CD4-positive, alpha-beta T cell treated with Interleukin-15 for 4 hours (primary cell): ENCODE data around the gene B3GALT6.
"Not testable (repeated sequence)": the region's sequence is repeated elsewhere in the genome, so short reads cannot be mapped to it uniquely, and the experiment has no call there.

Experiments used
- DNase-seq: peaks from one replicate; pipeline ENCODE4 v3.0.0-alpha.2; 2020; ENCODE audit warnings: low spot score

B3GALT6 gene

GRCh38 chr1:1245178-1245816, 13.3 kb downstream of the B3GALT6 start:
- no peak for DNase-seq

GRCh38 chr1:1245817-1246576, 14.0 kb downstream of the B3GALT6 start:
- DNase-seq, result no peak

GRCh38 chr1:1246577-1247340, 14.7 kb downstream of the B3GALT6 start, which contains the start of gene C1QTNF12:
TSS of gene C1QTNF12 (minus strand) at chr1:1246722. CDS start at chr1:1246690, 32 bp downstream.
- no peak for DNase-seq

- no peak for DNase-seq
These were observed 15.4 kb downstream of the B3GALT6 start for GRCh38 chr1:1247341-1247913.

- DNase-seq, result not testable (repeated sequence)
These were observed 16.2 kb downstream of the B3GALT6 start for GRCh38 chr1:1248009-1248913.

- DNase-seq, result peak; percentile 65
These were observed 18.8 kb downstream of the B3GALT6 start for GRCh38 chr1:1250786-1251284.

- DNase-seq, result no peak
These were observed 21.3 kb downstream of the B3GALT6 start for GRCh38 chr1:1253314-1253713.

- no peak for DNase-seq
These were observed 22.1 kb downstream of the B3GALT6 start for GRCh38 chr1:1253972-1254666.

- DNase-seq, result no peak
These were observed 22.6 kb downstream of the B3GALT6 start for GRCh38 chr1:1254667-1254998.

- no peak for DNase-seq
These were observed 23.0 kb downstream of the B3GALT6 start for GRCh38 chr1:1255078-1255477.

GRCh38 chr1:1255611-1256010, 23.6 kb downstream of the B3GALT6 start:
- DNase-seq, result no peak

GRCh38 chr1:1256956-1257871, 25.2 kb downstream of the B3GALT6 start:
- no peak for DNase-seq

- no peak for DNase-seq
These were observed 27.1 kb downstream of the B3GALT6 start for GRCh38 chr1:1259119-1259488.

GRCh38 chr1:1259540-1259939, 27.5 kb downstream of the B3GALT6 start:
- no peak for DNase-seq

GRCh38 chr1:1259951-1260600, 28.0 kb downstream of the B3GALT6 start:
- DNase-seq, result no peak

GRCh38 chr1:1260843-1261560, 29.0 kb downstream of the B3GALT6 start:
- no peak for DNase-seq

- DNase-seq, result no peak
These were observed 30.0 kb downstream of the B3GALT6 start for GRCh38 chr1:1262071-1262470.

GRCh38 chr1:1262758-1263157, 30.7 kb downstream of the B3GALT6 start:
- DNase-seq, result no peak
